GM12874 (cell line): ENCODE data around the gene HBG2.

Source experiments
- TF ChIP-seq, protein P1 (sequence below): IDR thresholded peaks from 2 replicates; pipeline ENCODE4 v1.5.1; 2011; ENCODE audit warnings: low read depth, mild to moderate bottlenecking, control low read depth, low read length, moderate library complexity; ENCODE audit not compliant: insufficient read depth

HBG2 gene

GRCh38 chr11:5267033-5267563, 12.5 kb upstream of the HBG2 start:
- TF ChIP-seq, protein P1, sequence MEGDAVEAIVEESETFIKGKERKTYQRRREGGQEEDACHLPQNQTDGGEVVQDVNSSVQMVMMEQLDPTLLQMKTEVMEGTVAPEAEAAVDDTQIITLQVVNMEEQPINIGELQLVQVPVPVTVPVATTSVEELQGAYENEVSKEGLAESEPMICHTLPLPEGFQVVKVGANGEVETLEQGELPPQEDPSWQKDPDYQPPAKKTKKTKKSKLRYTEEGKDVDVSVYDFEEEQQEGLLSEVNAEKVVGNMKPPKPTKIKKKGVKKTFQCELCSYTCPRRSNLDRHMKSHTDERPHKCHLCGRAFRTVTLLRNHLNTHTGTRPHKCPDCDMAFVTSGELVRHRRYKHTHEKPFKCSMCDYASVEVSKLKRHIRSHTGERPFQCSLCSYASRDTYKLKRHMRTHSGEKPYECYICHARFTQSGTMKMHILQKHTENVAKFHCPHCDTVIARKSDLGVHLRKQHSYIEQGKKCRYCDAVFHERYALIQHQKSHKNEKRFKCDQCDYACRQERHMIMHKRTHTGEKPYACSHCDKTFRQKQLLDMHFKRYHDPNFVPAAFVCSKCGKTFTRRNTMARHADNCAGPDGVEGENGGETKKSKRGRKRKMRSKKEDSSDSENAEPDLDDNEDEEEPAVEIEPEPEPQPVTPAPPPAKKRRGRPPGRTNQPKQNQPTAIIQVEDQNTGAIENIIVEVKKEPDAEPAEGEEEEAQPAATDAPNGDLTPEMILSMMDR: no peak

GRCh38 chr11:5266609-5267008, 12.0 kb upstream of the HBG2 start:
- TF ChIP-seq, protein P1: no peak

DNA sequence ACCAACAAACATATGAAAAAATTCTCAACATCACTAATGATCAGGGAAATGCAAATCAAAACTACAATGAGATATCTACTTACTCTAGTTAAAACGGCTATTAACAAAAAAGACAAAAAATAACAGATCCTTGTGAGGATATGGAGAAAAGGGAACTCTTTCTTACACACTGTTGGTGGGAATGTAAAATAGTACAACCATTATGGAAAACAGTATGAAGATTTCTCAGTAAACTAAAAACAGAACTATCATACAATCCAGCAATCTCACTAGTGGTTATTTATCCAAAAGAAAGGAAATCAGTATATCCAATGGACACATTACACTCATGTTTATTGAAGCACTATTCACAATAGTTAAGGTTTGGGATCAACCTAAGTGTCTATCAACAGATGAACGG, 11.3 kb upstream of the HBG2 start:
- TF ChIP-seq, protein P1: no peak

DNA sequence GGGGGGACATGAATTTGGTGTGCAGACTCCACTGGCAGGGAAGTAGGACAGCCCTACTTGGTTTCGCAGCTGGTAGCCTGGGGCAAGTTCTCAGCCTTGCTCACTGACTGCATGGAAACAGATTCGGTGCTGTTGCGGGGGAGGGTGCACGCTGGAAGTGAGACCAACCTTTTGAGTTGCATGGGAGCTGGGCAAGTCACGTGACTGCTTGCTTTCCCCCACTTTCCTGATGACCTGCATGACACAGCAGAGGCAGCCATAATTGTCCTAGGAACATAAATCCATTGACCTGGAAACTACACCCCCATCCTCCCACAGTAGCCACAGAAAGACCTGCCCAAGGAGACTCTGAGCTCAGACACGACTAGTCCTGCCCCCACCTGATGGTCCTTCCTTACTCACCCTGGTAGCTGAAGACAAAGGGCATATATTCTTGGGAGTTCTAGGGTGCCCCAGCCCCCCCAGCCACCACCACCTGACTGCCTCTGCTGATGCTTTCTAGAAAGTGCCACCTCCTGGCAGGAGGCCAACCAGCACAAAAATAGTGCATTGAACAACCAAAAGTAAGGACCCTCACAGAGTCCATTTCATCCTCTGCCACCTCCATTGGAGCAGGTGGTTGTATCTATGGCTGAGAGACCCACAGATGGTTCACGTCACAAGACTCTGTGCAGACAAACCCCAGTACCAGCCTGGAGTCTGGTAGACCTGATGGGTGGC, 4.1 kb upstream of the HBG2 start:
- TF ChIP-seq, protein P1: no peak

DNA sequence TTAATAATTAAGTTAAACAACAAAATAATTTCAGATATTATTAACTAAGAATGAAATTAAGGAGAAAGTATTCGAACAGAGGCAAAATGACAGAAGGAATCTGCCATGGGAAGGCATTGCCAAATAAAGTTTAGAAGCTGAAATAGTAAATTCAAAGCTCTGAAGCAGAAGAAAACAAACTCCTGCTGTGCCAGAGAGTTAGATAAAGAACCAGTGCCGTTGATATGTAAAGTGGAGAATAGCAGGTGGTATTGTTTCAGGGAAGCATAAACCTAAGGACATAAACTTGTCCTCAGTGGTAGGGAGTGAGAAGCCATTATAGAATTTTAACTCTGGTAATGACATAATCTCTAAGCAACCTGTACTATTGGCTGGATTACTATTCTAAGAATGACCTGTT, 2.7 kb upstream of the HBG2 start:
- TF ChIP-seq, protein P1: no peak

- TF ChIP-seq, protein P1: no peak
These were observed 1.7 kb downstream of the HBG2 start for GRCh38 chr11:5252919-5253265.

DNA sequence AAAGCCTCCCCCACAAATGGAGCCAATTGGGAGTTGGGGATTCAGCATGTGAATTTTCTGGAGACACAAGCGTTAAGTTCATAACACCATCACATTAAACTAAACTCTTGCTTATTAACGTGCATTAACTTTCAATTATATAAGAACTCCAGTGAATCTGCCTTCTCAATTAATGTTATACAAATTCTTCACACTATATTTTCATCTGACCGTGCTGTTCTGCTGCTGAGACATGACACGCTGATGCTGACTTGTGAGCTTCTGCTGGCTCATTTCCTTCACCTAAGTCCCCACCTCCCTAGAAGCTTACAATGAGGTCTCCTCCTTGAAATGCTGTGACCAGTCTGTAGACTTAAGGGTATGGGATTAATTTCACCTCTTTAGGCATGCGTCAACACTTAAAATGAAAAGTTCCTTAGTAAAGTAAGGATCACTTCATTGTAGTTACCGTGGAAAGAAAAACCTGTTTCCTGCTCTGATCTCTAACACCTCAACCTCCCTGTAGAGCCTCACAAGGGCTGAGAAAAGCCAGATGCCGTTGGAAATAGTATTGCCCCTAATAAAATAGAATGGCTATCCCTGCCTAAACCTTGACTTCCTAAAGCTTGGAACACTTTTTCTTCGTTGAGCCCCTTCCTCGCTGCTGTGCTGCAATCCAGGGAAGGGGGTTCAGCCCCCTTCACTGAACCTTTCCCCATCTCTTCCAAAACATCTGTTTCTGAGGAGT, 2.2 kb downstream of the HBG2 start:
- TF ChIP-seq, protein P1: no peak
